ENCODE measurements around the gene ZNHIT2. TPM values are rescaled to one million over a fixed set of nuclear protein-coding genes. Genes with fewer than 3 reads are reported as not detected.

Gene ZNHIT2
- total and polyA plus RNA-seq, 2 of the 8 experiments (the other 6 are each of a cell fraction or from before 2014, with no cell fraction given) = 13.0 to 16.1 TPM

DNA sequence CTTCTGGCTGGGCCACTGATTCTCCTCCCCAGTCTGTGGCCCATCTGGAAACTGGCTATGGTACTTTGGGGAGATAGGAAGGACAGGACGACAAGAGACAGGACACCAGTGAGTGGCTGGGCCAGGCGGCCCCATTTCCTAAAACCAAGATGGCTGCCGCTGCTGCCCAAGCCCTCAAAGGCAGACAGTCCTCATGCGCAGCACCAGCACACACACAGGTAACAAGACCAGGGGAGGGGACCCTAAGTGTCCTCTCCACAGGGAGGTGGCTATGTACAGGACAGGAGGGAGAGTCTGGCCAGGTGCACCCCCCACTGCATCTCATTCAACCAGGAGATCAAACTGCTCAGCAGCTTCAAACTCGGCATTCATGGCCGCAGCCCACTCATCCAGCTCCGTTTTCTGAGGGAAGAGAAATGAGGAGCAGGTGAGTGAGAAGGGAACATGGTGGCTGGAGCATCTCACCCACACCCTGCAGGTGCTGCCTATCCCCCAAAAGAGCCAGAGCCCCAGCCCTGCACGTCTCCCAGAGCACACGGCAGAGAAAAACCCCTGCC, 38.6 kb downstream of the ZNHIT2 start:
- Histone ChIP-seq H3K23me2 (ENCODE audit: low read depth, low read length) (peaks cover 4% of the 10 kb centered on the region; the same call in 1 of the 2 replicates), H2BK12ac (ENCODE audit: low read depth, low read length) (no peak overlapping the region), H4K91ac (replicated peaks; ENCODE audit: insufficient read length, low read length) (no peak overlapping the region), H2BK5ac (ENCODE audit: low read depth, low read length) (no peak overlapping the region), H2BK15ac (ENCODE audit: low read length) (no peak overlapping the region), H3K27me3 (replicated peaks in 1 of 4; ENCODE audit: control insufficient read depth in 3 of 4, extremely low read depth in 1 of 4, insufficient read depth in 3 of 4, low read length in 3 of 4) (no peaks in the 10 kb centered on the region), H3K9ac (replicated peaks in 1 of 4; ENCODE audit: extremely low read depth in 1 of 4, low read depth in 3 of 4, low read length in 3 of 4) (no peak overlapping the region), H2AK5ac (ENCODE audit: low read depth, low read length) (no peak overlapping the region), H3K4ac (replicated peaks; ENCODE audit: insufficient read length, low read depth, low read length) (no peak overlapping the region), H3K18ac (ENCODE audit: extremely low read depth, low read length) (no peak overlapping the region), H3K23ac (ENCODE audit: insufficient read length) (no peak overlapping the region), H4K20me1 (replicated peaks in 1 of 2; ENCODE audit: control insufficient read depth in 1 of 2, insufficient read depth in 2 of 2, low read length in 2 of 2) (peaks cover 10 to 11% of the 10 kb centered on the region in 2 experiments), H3K79me1 (ENCODE audit: low read depth, low read length) (peaks cover 12% of the 10 kb centered on the region; the same call in 1 of the 2 replicates), H3K4me2 (ENCODE audit: insufficient read depth in 1 of 2, low read depth in 2 of 2, low read length in 2 of 2) (no peak overlapping the region), H3K4me1 (replicated peaks in 1 of 4; ENCODE audit: control insufficient read depth in 3 of 4, insufficient read depth in 4 of 4, low read length in 3 of 4) (peaks cover 0 to 6% (median 3%) of the 10 kb centered on the region in 4 experiments; a peak in 4 of 7 replicates), H4K8ac (ENCODE audit: extremely low read depth, insufficient read depth, low read length) (no peak overlapping the region), H3K27ac (ENCODE audit: low read depth, low read length) (no peak overlapping the region), H2AFZ (ENCODE audit: low read length) (no peak overlapping the region), H3K79me2 (ENCODE audit: control insufficient read depth in 1 of 2, insufficient read depth in 2 of 2, low read length in 2 of 2) (peaks cover 10 to 44% of the 10 kb centered on the region in 2 experiments), H3K4me3 (ENCODE audit: extremely low read depth in 1 of 4, insufficient read depth in 2 of 4, low read depth in 3 of 4, low read length in 4 of 4) (no peak overlapping the region), H3K56ac (replicated peaks; ENCODE audit: insufficient read length, low read depth, low read length) (no peak overlapping the region), H2BK120ac (replicated peaks; ENCODE audit: low read depth, low read length) (no peak overlapping the region), H3K36me3 (ENCODE audit: control insufficient read depth in 2 of 4, insufficient read depth in 4 of 4, low read length in 3 of 4) (peaks cover 20 to 41% (median 36%) of the 10 kb centered on the region in 4 experiments), H3K9me3 (ENCODE audit: insufficient read depth in 2 of 2, low read depth in 1 of 2, low read length in 1 of 2) (no peaks in the 10 kb centered on the region), H3K14ac (ENCODE audit: insufficient read length) (no peak overlapping the region), H4K5ac (ENCODE audit: insufficient read length, low read depth, low read length) (no peak overlapping the region), H2BK20ac (ENCODE audit: low read length) (no peak overlapping the region)
- TF ChIP-seq HDAC2 (IDR thresholded peaks at IDR 0.05; ENCODE audit: borderline replicate concordance in 1 of 2, low read depth in 2 of 2, low read length in 2 of 2) (no peak), POLR2AphosphoS5 (IDR thresholded peaks at IDR 0.05; ENCODE audit: low read depth, low read length) (peak; percentile 7; the same call in 1 of the 2 replicates), YY1 (IDR thresholded peaks at IDR 0.05; ENCODE audit: low read depth, low read length) (peak; percentile 83; the same call in 1 of the 2 replicates), SIX5 (IDR thresholded peaks at IDR 0.05; ENCODE audit: low read depth, low read length) (no peak), FOSL1 (IDR thresholded peaks at IDR 0.05; ENCODE audit: insufficient read depth, low read depth, low read length) (no peak), POLR2A (IDR thresholded peaks at IDR 0.05; ENCODE audit: control extremely low read depth in 1 of 2, low read depth in 2 of 2, low read length in 2 of 2) (0 out of 3 replicates have a peak, but pooled peaks of 1 of the 2 experiments have one; percentile 3), CHD1 (IDR thresholded peaks at IDR 0.05; ENCODE audit: low read depth, low read length) (no peak)
- ChIA-PET CTCF (ENCODE audit: partially characterized antibody) (interaction anchor here (0.6 to 4.7 kb wide), 25 partner anchors 10 to 481 kb away, joined by 3 to 28 read pairs (median 4); partner anchors contain the start of genes NAALADL1 and PYGM), POLR2A (ENCODE audit: partially characterized antibody) (interaction anchor here (0.6 to 21.6 kb wide), 13 partner anchors 10 to 80 kb away, joined by 3 to 230 read pairs (median 3); partner anchors contain the start of genes ARL2, FAU, MRPL49 and VPS51)
- 93% methylated on average over 9 of the region's 9 CpGs; no CpG with 5 or more reads in 1 of the 2 experiments for WGBS, 2 experiments (ENCODE audit: extremely low coverage in 1 of 2, insufficient coverage in 1 of 2, insufficient read length in 1 of 2, insufficient replicate concordance in 2 of 2, low coverage in 1 of 2, low lambda C conversion rate in 2 of 2, missing lambda C conversion rate in 1 of 2)
- FAIRE-seq (no peak), DNase-seq (ENCODE audit: low read depth in 1 of 2, low spot score in 2 of 2) (no peak)
